Liver (tissue), 9 donors: ENCODE results near the gene ERC1. TPM values are rescaled to one million over a fixed set of nuclear protein-coding genes. Genes with fewer than 3 reads are reported as not detected.

Experiments
- DNase-seq: peaks from one replicate; pipeline ENCODE4 v3.0.0-alpha.2; 2017; ENCODE audit warnings: low spot score
- H3K27ac ChIP-seq, 2 donors: one replicate each; pipeline ENCODE4 v1.7.0; 2013; ENCODE audit warnings: inconsistent platforms in 2 of 2, low read length in 2 of 2, control low read depth in 1 of 2, low read depth in 1 of 2, mild to moderate bottlenecking in 1 of 2
- H3K27me3 ChIP-seq, 4 donors: one replicate each; pipeline versions ENCODE4 v1.6.1 to v1.7.0; 2013; ENCODE audit warnings: low read length in 3 of 4, inconsistent platforms in 1 of 4, mild to moderate bottlenecking in 1 of 4, moderate library complexity in 1 of 4; ENCODE audit not compliant: control insufficient read depth in 4 of 4, insufficient read depth in 4 of 4
- H3K36me3 ChIP-seq, 4 donors: one replicate each; pipeline versions ENCODE4 v1.6.1 to v1.7.0; 2013; ENCODE audit warnings: low read length in 3 of 4, mild to moderate bottlenecking in 3 of 4, low read depth in 1 of 4, moderate library complexity in 1 of 4; ENCODE audit not compliant: control insufficient read depth in 4 of 4, insufficient read depth in 3 of 4
- H3K4me1 ChIP-seq, 4 donors: one replicate each; pipeline versions ENCODE4 v1.6.1 to v1.7.0; 2013; ENCODE audit warnings: low read length in 3 of 4, mild to moderate bottlenecking in 3 of 4, moderate library complexity in 1 of 4; ENCODE audit not compliant: control insufficient read depth in 4 of 4, insufficient read depth in 4 of 4
- H3K4me3 ChIP-seq, 3 donors: one replicate each; pipeline versions ENCODE4 v1.6.1 to v1.7.0; 2013; ENCODE audit warnings: low read length in 3 of 3, control low read depth in 1 of 3, low read depth in 1 of 3, mild to moderate bottlenecking in 1 of 3
- H3K9ac ChIP-seq, 2 donors: one replicate each; pipeline ENCODE4 v1.7.0; 2013; ENCODE audit warnings: low read length in 2 of 2, mild to moderate bottlenecking in 2 of 2, moderate library complexity in 2 of 2, control low read depth in 1 of 2, low read depth in 1 of 2
- H3K9me3 ChIP-seq, 4 donors: one replicate each; pipeline versions ENCODE4 v1.6.1 to v1.7.0; 2013; ENCODE audit warnings: low read length in 3 of 4; ENCODE audit not compliant: control insufficient read depth in 4 of 4
- ATF3 ChIP-seq: IDR thresholded peaks from 2 replicates; pipeline ENCODE4 v1.6.1; 2016; ENCODE audit warnings: antibody characterized with exemption
- EGR1 ChIP-seq, 2 donors: IDR thresholded peaks; 2 replicates each; pipeline ENCODE4 v1.6.1; 2016 to 2018; ENCODE audit warnings: antibody characterized with exemption in 2 of 2, low read depth in 2 of 2
- FOXA1 ChIP-seq: IDR thresholded peaks from 2 replicates; pipeline ENCODE4 v1.6.1; 2016; ENCODE audit warnings: antibody characterized with exemption
- FOXA2 ChIP-seq: IDR thresholded peaks from 2 replicates; pipeline ENCODE4 v1.6.1; 2016; ENCODE audit warnings: antibody characterized with exemption
- GABPA ChIP-seq, 2 donors: IDR thresholded peaks in 1 of 2; conservative IDR thresholded peaks in 1 of 2; 2 replicates each; pipeline ENCODE4 v1.6.1; 2016; ENCODE audit warnings: antibody characterized with exemption in 2 of 2, mild to moderate bottlenecking in 1 of 2, moderate library complexity in 1 of 2
- HNF4A ChIP-seq, 2 donors: conservative IDR thresholded peaks; 2 replicates each; pipeline ENCODE4 v1.6.1; 2016; ENCODE audit warnings: antibody characterized with exemption in 2 of 2, mild to moderate bottlenecking in 2 of 2
- HNF4G ChIP-seq: IDR thresholded peaks from 2 replicates; pipeline ENCODE4 v1.6.1; 2016; ENCODE audit warnings: antibody characterized with exemption
- JUND ChIP-seq, 2 donors: IDR thresholded peaks; 2 replicates each; pipeline ENCODE4 v1.6.1; 2016; ENCODE audit warnings: antibody characterized with exemption in 2 of 2
- MAX ChIP-seq: IDR thresholded peaks from 2 replicates; pipeline ENCODE4 v1.6.1; 2016; ENCODE audit warnings: antibody characterized with exemption
- NR2F2 ChIP-seq: IDR thresholded peaks from 2 replicates; pipeline ENCODE4 v1.6.1; 2016; ENCODE audit warnings: antibody characterized with exemption
- RAD21 ChIP-seq, 2 donors: IDR thresholded peaks; 2 replicates each; pipeline ENCODE4 v1.6.1; 2016; ENCODE audit warnings: antibody characterized with exemption in 2 of 2, mild to moderate bottlenecking in 2 of 2
- REST ChIP-seq: IDR thresholded peaks from 2 replicates; pipeline ENCODE4 v1.6.1; 2016; ENCODE audit warnings: antibody characterized with exemption, mild to moderate bottlenecking
- RXRA ChIP-seq, 2 donors: IDR thresholded peaks; 2 replicates each; pipeline ENCODE4 v1.6.1; 2017 to 2018; ENCODE audit warnings: antibody characterized with exemption in 2 of 2, mild to moderate bottlenecking in 1 of 2
- SP1 ChIP-seq: IDR thresholded peaks from 2 replicates; pipeline ENCODE4 v1.6.1; 2018; ENCODE audit warnings: antibody characterized with exemption, mild to moderate bottlenecking
- TAF1 ChIP-seq: conservative IDR thresholded peaks from 2 replicates; pipeline ENCODE4 v1.6.1; 2016; ENCODE audit warnings: antibody characterized with exemption, mild to moderate bottlenecking
- YY1 ChIP-seq: IDR thresholded peaks from 2 replicates; pipeline ENCODE4 v1.6.1; 2016; ENCODE audit warnings: antibody characterized with exemption, mild to moderate bottlenecking
- ZBTB33 ChIP-seq: IDR thresholded peaks from 2 replicates; pipeline ENCODE4 v1.6.1; 2016; ENCODE audit warnings: antibody characterized with exemption
- WGBS: extraction: QIAGEN DNeasy Blood & Tissue Kit; methylation state at CpG from one replicate; pipeline ENCODE4 v1.1.7; 2013; 5-methylcytosine and 5-hydroxymethylcytosine counted together
- polyA plus RNA-seq, 2 donors: library from polyadenylated mRNA; stranded (reverse) in 1 of 2; unstranded in 1 of 2; fragments of 200-250 nt in 1 of 2; fragments of >200 nt in 1 of 2; fragmentation: Nextera tagmentation in 1 of 2; extraction: Ambion mirVana in 1 of 2; gene quantifications; one replicate each; pipeline versions ENCODE4 v1.2.1 to v1.2.3, GENCODE V29; 2013 to 2015
- total RNA-seq, 2 donors: library from RNA; depleted of rRNA; stranded (reverse); fragments of >200 nt; gene quantifications; one replicate each; pipeline ENCODE4 v1.2.3, GENCODE V29; 2014
- TF ChIP-seq, protein P1 (sequence below): fragments of 150-350 bp; IDR thresholded peaks from 2 replicates; pipeline ENCODE4 v1.5.1; 2017; ENCODE audit warnings: improper control_type of control experiment, low read depth, low read length; ENCODE audit not compliant: missing input control
- donor health status: healthy.
- donor health status: healthy.
- donor health status: healthy.
- donor health status: healthy.
- donor health status: healthy.

The ERC1 gene
- total and polyA plus RNA-seq, 4 donors: 6.2 to 50.2 (median 10.3) TPM

DNA sequence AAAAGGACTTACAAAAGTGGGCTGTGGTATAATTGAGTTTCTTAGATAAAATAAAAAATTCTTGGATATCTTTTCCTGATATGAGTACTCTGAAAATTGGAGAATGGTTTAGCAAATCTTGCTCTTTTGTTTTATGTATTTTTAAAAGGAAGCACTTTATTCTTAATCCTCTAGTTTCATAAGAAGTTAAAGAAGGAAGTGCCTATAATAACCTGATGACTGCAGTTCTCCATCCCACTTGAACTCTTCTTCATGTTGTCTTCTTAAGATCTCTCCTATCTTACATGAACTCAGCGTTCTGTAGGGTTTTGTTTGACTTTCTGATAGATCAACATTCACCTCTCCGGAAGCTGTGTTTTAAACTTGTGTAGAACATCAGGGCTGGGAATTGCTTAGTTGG lies 271.0 kb downstream of the ERC1 start:
- H3K27ac ChIP-seq: no peak overlapping the region
- no peak for TF ChIP-seq HNF4G
- TF ChIP-seq HNF4A (conservative IDR thresholded peaks at IDR 0.05): no peak
- TF ChIP-seq EGR1 (IDR thresholded peaks at IDR 0.05; ENCODE audit: low read depth in 2 of 2): no peak
- TF ChIP-seq JUND (IDR thresholded peaks at IDR 0.05): no peak
- TF ChIP-seq RAD21 (IDR thresholded peaks at IDR 0.05): no peak
- no peaks in the 10 kb centered on the region for H3K4me1 ChIP-seq
- peaks cover 3 to 10% (median 6%) of the 10 kb centered on the region in 4 donors for H3K36me3 ChIP-seq
- 86% methylated on average over 2 of the region's 2 CpGs for WGBS
- no peak for DNase-seq
- no peak overlapping the region for H3K9ac ChIP-seq
- no peak overlapping the region for H3K4me3 ChIP-seq
- no peaks in the 10 kb centered on the region for H3K27me3 ChIP-seq
- H3K9me3 ChIP-seq: no peaks in the 10 kb centered on the region

GRCh38 chr12:1267243-1267642 lies 276.2 kb downstream of the ERC1 start:
- Histone ChIP-seq H3K9ac (no peak overlapping the region), H3K4me1 (no peaks in the 10 kb centered on the region), H3K27me3 (no peaks in the 10 kb centered on the region), H3K9me3 (no peaks in the 10 kb centered on the region), H3K36me3 (peaks cover under 1 to 10% (median 6%) of the 10 kb centered on the region in 4 donors), H3K4me3 (no peak overlapping the region), H3K27ac (no peak overlapping the region)
- TF ChIP-seq HNF4A (conservative IDR thresholded peaks at IDR 0.05): no peak
- TF ChIP-seq RAD21 (IDR thresholded peaks at IDR 0.05): no peak
- TF ChIP-seq ATF3: no peak
- TF ChIP-seq TAF1: no peak
- TF ChIP-seq FOXA1: no peak
- TF ChIP-seq JUND (IDR thresholded peaks at IDR 0.05): no peak
- no peak for TF ChIP-seq SP1
- TF ChIP-seq GABPA (IDR thresholded peaks at IDR 0.05 in 1 of 2, conservative IDR thresholded peaks at IDR 0.05 in 1 of 2): no peak
- no peak for TF ChIP-seq YY1
- no peak for TF ChIP-seq NR2F2
- no peak for TF ChIP-seq RXRA (IDR thresholded peaks at IDR 0.05)
- TF ChIP-seq HNF4G: no peak
- TF ChIP-seq, protein P1, sequence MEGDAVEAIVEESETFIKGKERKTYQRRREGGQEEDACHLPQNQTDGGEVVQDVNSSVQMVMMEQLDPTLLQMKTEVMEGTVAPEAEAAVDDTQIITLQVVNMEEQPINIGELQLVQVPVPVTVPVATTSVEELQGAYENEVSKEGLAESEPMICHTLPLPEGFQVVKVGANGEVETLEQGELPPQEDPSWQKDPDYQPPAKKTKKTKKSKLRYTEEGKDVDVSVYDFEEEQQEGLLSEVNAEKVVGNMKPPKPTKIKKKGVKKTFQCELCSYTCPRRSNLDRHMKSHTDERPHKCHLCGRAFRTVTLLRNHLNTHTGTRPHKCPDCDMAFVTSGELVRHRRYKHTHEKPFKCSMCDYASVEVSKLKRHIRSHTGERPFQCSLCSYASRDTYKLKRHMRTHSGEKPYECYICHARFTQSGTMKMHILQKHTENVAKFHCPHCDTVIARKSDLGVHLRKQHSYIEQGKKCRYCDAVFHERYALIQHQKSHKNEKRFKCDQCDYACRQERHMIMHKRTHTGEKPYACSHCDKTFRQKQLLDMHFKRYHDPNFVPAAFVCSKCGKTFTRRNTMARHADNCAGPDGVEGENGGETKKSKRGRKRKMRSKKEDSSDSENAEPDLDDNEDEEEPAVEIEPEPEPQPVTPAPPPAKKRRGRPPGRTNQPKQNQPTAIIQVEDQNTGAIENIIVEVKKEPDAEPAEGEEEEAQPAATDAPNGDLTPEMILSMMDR: no peak
- TF ChIP-seq MAX: no peak
- no peak for TF ChIP-seq ZBTB33
- no peak for TF ChIP-seq FOXA2
- no peak for TF ChIP-seq EGR1 (IDR thresholded peaks at IDR 0.05; ENCODE audit: low read depth in 2 of 2)
- no peak for TF ChIP-seq REST
- no peak for DNase-seq
- WGBS: 95% methylated on average over 7 of the region's 7 CpGs
